GM23338 (cell line): ENCODE data around the gene ZNF281. TPM values are rescaled to one million over a fixed set of nuclear protein-coding genes. Genes with fewer than 3 reads are reported as not detected.
A peak's percentile ranks its signal among the peaks of the same experiment; 100 is the strongest.

ENCODE experiments used
- ATAC-seq: fragments of 200-7000 bp; cut with Tn5 transposase; 3 replicates; pipeline ENCODE4 v1.9.1; 2020
- DNase-seq: peaks from one replicate; pipeline ENCODE4 v3.0.0-alpha.2; 2015; ENCODE audit warnings: low spot score
- H2AFZ ChIP-seq: fragments of 200-600 bp; sonication (generic); 2 replicates; pipeline ENCODE4 v1.8.0; 2016; ENCODE audit warnings: antibody characterized with exemption, mild to moderate bottlenecking, moderate library complexity
- H3F3A ChIP-seq: fragments of 200-600 bp; sonication (generic); replicated peaks from 2 replicates; pipeline ENCODE4 v1.8.0; 2017; ENCODE audit warnings: antibody characterized with exemption, mixed run types, low read depth
- H3K27ac ChIP-seq: fragments of 200-600 bp; sonication (generic); 2 replicates; pipeline ENCODE4 v1.6.1; 2016; ENCODE audit warnings: low read depth
- H3K27me3 ChIP-seq: fragments of 200-600 bp; sonication (generic); 2 replicates; pipeline ENCODE4 v1.8.0; 2016; ENCODE audit warnings: mild to moderate bottlenecking, mixed run types, moderate library complexity; ENCODE audit not compliant: insufficient read depth
- H3K36me3 ChIP-seq: fragments of 200-600 bp; sonication (generic); 2 replicates; pipeline ENCODE4 v1.8.0; 2016; ENCODE audit warnings: mild to moderate bottlenecking; ENCODE audit not compliant: insufficient read depth
- H3K4me1 ChIP-seq: fragments of 200-600 bp; sonication (generic); 2 replicates; pipeline ENCODE4 v1.8.0; 2016; ENCODE audit warnings: mild to moderate bottlenecking, moderate library complexity; ENCODE audit not compliant: insufficient read depth
- H3K4me2 ChIP-seq: fragments of 200-600 bp; sonication (generic); 2 replicates; pipeline ENCODE4 v1.7.1; 2017; ENCODE audit warnings: mixed run types
- H3K4me3 ChIP-seq: fragments of 200-600 bp; sonication (generic); 2 replicates; pipeline ENCODE4 v1.6.1; 2016; ENCODE audit warnings: mixed run types
- H3K79me2 ChIP-seq: fragments of 200-600 bp; sonication (generic); replicated peaks from 2 replicates; pipeline ENCODE4 v1.8.0; 2017; ENCODE audit warnings: mild to moderate bottlenecking; ENCODE audit not compliant: insufficient read depth
- H3K9me2 ChIP-seq: fragments of 200-600 bp; sonication (generic); 2 replicates; pipeline ENCODE4 v1.8.0; 2017; ENCODE audit not compliant: insufficient read depth
- H4K20me1 ChIP-seq: fragments of 200-600 bp; sonication (generic); replicated peaks from 2 replicates; pipeline ENCODE4 v1.8.0; 2017; ENCODE audit warnings: mild to moderate bottlenecking; ENCODE audit not compliant: insufficient read depth
- H3K27ac Mint-ChIP-seq: 2 replicates; pipeline ENCODE4 v1.8.0; 2020; ENCODE audit warnings: inconsistent platforms, mild to moderate bottlenecking, moderate library complexity, mixed read lengths
- H3K27me3 Mint-ChIP-seq: 3 replicates; pipeline ENCODE4 v1.8.0; 2022; ENCODE audit warnings: low read depth, mild to moderate bottlenecking, moderate library complexity, mixed read lengths, inconsistent platforms; ENCODE audit not compliant: insufficient read depth, poor library complexity
- H3K36me3 Mint-ChIP-seq: 3 replicates; pipeline ENCODE4 v1.8.0; 2021; ENCODE audit warnings: low read depth, mild to moderate bottlenecking, inconsistent platforms, moderate library complexity, mixed read lengths
- H3K4me1 Mint-ChIP-seq: 3 replicates; pipeline ENCODE4 v1.8.0; 2020; ENCODE audit warnings: mild to moderate bottlenecking, inconsistent platforms, mixed read lengths
- H3K4me3 Mint-ChIP-seq: 3 replicates; pipeline ENCODE4 v1.8.0; 2021; ENCODE audit warnings: moderate library complexity, mild to moderate bottlenecking, inconsistent platforms, mixed read lengths
- H3K9me3 Mint-ChIP-seq: 3 replicates; pipeline ENCODE4 v1.8.0; 2020; ENCODE audit warnings: moderate library complexity, mild to moderate bottlenecking, inconsistent platforms, mixed read lengths
- CREB1 ChIP-seq: fragments of 250-450 bp; sonication (Bioruptor Pico); IDR thresholded peaks from 2 replicates; pipeline ENCODE4 v1.5.0; 2020; ENCODE audit warnings: low read depth, mild to moderate bottlenecking, moderate library complexity
- EZH2phosphoT487 ChIP-seq: fragments of 200-600 bp; sonication (generic); IDR thresholded peaks from one replicate; pipeline ENCODE4 v1.8.1; 2018; ENCODE audit warnings: antibody characterized with exemption; ENCODE audit not compliant: unreplicated experiment
- JUNB ChIP-seq: IDR thresholded peaks from one replicate; pipeline ENCODE4 v1.6.1; 2016; ENCODE audit warnings: antibody characterized with exemption; ENCODE audit not compliant: unreplicated experiment
- NANOG ChIP-seq: IDR thresholded peaks from 2 replicates; pipeline ENCODE4 v1.6.1; 2016; ENCODE audit warnings: antibody characterized with exemption, borderline replicate concordance
- POLR2AphosphoS5 ChIP-seq: IDR thresholded peaks from 2 replicates; pipeline ENCODE4 v1.6.1; 2016; ENCODE audit warnings: antibody characterized with exemption, low read depth
- STAT1 ChIP-seq: IDR thresholded peaks from one replicate; pipeline ENCODE4 v1.6.1; 2016; ENCODE audit warnings: antibody characterized with exemption; ENCODE audit not compliant: unreplicated experiment
- ZNF114 ChIP-seq: fragments of 250-450 bp; sonication (Bioruptor Pico); IDR thresholded peaks from 2 replicates; pipeline ENCODE4 v1.5.0; 2020; ENCODE audit warnings: mild to moderate bottlenecking, moderate library complexity
- ZNF331 ChIP-seq: fragments of 250-450 bp; sonication (Bioruptor Pico); IDR thresholded peaks from 2 replicates; pipeline ENCODE4 v1.5.0; 2020; ENCODE audit warnings: low read depth, mild to moderate bottlenecking, moderate library complexity
- polyA plus RNA-seq: library from polyadenylated mRNA; unstranded; fragments of >200 nt; fragmentation: Nextera tagmentation; extraction: Ambion mirVana; gene quantifications from 2 replicates; pipeline ENCODE4 v1.2.1, GENCODE V29; 2016
- total RNA-seq: library from RNA; depleted of rRNA; stranded (reverse); fragments of >200 nt; shearing (Covaris generic); gene quantifications from 2 replicates; pipeline ENCODE4 v1.2.3, GENCODE V29; 2014
- TF ChIP-seq, protein P1 (sequence below): IDR thresholded peaks from 2 replicates; pipeline ENCODE4 v1.6.1; 2016; ENCODE audit warnings: antibody characterized with exemption
- TF ChIP-seq, protein P2 (sequence below): IDR thresholded peaks from one replicate; pipeline ENCODE4 v1.6.1; 2018; ENCODE audit warnings: antibody characterized with exemption; ENCODE audit not compliant: unreplicated experiment
- TF ChIP-seq, protein P3 (sequence below): fragments of 250-450 bp; sonication (Bioruptor Pico); IDR thresholded peaks from 2 replicates; pipeline ENCODE4 v1.5.0; 2020; ENCODE audit warnings: mild to moderate bottlenecking, moderate library complexity

The ZNF281 gene
- total and polyA plus RNA-seq, 2 experiments from 2014 or later: 62.1 to 79.3 TPM

DNA sequence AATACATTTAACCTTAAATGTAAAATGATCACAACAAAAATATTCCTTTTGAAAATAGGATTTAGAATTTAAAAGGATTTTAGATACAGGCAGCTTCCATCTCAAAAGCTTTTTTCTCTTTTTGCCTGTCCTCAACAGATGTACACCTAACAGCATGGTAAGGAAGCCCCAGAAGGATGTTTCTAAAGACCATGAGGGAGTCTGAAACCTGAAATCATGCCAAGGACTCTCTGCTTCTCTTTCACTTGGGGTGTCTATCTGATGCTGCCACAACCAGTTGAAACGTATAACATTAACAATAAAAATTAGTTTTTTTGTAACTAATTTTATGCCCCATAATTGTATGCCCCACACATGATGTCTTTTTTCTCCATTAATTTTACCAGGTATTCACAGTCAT is 5.4 kb upstream of the ZNF281 start (continued):
- TF ChIP-seq ZNF331 (no peak), CREB1 (CRISPR knock-in tag) (no peak), JUNB (no peak), EZH2phosphoT487 (no peak), POLR2AphosphoS5 (no peak)
- TF ChIP-seq, protein P1, sequence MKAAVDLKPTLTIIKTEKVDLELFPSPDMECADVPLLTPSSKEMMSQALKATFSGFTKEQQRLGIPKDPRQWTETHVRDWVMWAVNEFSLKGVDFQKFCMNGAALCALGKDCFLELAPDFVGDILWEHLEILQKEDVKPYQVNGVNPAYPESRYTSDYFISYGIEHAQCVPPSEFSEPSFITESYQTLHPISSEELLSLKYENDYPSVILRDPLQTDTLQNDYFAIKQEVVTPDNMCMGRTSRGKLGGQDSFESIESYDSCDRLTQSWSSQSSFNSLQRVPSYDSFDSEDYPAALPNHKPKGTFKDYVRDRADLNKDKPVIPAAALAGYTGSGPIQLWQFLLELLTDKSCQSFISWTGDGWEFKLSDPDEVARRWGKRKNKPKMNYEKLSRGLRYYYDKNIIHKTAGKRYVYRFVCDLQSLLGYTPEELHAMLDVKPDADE: no peak
- TF ChIP-seq, protein P2, sequence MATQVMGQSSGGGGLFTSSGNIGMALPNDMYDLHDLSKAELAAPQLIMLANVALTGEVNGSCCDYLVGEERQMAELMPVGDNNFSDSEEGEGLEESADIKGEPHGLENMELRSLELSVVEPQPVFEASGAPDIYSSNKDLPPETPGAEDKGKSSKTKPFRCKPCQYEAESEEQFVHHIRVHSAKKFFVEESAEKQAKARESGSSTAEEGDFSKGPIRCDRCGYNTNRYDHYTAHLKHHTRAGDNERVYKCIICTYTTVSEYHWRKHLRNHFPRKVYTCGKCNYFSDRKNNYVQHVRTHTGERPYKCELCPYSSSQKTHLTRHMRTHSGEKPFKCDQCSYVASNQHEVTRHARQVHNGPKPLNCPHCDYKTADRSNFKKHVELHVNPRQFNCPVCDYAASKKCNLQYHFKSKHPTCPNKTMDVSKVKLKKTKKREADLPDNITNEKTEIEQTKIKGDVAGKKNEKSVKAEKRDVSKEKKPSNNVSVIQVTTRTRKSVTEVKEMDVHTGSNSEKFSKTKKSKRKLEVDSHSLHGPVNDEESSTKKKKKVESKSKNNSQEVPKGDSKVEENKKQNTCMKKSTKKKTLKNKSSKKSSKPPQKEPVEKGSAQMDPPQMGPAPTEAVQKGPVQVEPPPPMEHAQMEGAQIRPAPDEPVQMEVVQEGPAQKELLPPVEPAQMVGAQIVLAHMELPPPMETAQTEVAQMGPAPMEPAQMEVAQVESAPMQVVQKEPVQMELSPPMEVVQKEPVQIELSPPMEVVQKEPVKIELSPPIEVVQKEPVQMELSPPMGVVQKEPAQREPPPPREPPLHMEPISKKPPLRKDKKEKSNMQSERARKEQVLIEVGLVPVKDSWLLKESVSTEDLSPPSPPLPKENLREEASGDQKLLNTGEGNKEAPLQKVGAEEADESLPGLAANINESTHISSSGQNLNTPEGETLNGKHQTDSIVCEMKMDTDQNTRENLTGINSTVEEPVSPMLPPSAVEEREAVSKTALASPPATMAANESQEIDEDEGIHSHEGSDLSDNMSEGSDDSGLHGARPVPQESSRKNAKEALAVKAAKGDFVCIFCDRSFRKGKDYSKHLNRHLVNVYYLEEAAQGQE: no peak

DNA sequence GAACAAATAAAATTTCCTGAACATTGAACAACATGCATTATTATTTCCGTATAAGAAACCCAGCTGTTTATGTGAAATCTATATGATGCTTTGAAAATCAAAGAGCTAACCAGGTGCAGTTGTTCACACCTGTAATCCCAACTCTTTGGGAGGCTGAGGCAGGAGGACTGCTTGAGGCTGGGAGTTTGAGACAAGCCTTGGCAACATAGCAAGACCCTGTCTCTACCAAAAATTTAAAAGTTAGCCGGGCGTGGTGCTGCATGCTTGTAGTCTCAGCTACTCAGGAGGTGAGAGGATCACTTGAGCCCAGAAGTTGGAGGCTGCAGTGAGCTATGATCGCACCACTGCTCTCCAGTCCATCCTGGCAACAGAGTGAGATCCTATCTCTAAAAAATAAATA is 4.8 kb upstream of the ZNF281 start:
- ATAC-seq (no peak), DNase-seq (no peak)
- Histone ChIP-seq H3K79me2 (peaks cover 79% of the 10 kb centered on the region), H3K36me3 (peaks cover 8% of the 10 kb centered on the region; the same call in 1 of the 2 replicates), H4K20me1 (no peaks in the 10 kb centered on the region; the same call in 1 of the 2 replicates), H2AFZ (no peak overlapping the region), H3K9me2 (no peaks in the 10 kb centered on the region), H3K4me3 (peak overlapping the region; percentile 56; the same call in 1 of the 2 replicates), H3K4me2 (peak overlapping the region; percentile 87), H3K27me3 (no peaks in the 10 kb centered on the region), H3K27ac (no peak overlapping the region), H3K4me1 (peaks cover 36% of the 10 kb centered on the region), H3F3A (0 out of 2 replicates have a peak, but pooled peaks cover 3% of the 10 kb centered on the region)
- Mint-ChIP-seq H3K4me3 (no peak overlapping the region), H3K27me3 (peaks cover 22% of the 10 kb centered on the region), H3K27ac (no peak overlapping the region), H3K36me3 (peaks cover 42% of the 10 kb centered on the region), H3K9me3 (no peaks in the 10 kb centered on the region), H3K4me1 (peaks cover 40% of the 10 kb centered on the region)
- TF ChIP-seq EZH2phosphoT487 (no peak), POLR2AphosphoS5 (no peak), NANOG (no peak), JUNB (no peak), STAT1 (no peak), CREB1 (CRISPR knock-in tag) (no peak), ZNF114 (CRISPR knock-in tag) (no peak)
- TF ChIP-seq, protein P3, sequence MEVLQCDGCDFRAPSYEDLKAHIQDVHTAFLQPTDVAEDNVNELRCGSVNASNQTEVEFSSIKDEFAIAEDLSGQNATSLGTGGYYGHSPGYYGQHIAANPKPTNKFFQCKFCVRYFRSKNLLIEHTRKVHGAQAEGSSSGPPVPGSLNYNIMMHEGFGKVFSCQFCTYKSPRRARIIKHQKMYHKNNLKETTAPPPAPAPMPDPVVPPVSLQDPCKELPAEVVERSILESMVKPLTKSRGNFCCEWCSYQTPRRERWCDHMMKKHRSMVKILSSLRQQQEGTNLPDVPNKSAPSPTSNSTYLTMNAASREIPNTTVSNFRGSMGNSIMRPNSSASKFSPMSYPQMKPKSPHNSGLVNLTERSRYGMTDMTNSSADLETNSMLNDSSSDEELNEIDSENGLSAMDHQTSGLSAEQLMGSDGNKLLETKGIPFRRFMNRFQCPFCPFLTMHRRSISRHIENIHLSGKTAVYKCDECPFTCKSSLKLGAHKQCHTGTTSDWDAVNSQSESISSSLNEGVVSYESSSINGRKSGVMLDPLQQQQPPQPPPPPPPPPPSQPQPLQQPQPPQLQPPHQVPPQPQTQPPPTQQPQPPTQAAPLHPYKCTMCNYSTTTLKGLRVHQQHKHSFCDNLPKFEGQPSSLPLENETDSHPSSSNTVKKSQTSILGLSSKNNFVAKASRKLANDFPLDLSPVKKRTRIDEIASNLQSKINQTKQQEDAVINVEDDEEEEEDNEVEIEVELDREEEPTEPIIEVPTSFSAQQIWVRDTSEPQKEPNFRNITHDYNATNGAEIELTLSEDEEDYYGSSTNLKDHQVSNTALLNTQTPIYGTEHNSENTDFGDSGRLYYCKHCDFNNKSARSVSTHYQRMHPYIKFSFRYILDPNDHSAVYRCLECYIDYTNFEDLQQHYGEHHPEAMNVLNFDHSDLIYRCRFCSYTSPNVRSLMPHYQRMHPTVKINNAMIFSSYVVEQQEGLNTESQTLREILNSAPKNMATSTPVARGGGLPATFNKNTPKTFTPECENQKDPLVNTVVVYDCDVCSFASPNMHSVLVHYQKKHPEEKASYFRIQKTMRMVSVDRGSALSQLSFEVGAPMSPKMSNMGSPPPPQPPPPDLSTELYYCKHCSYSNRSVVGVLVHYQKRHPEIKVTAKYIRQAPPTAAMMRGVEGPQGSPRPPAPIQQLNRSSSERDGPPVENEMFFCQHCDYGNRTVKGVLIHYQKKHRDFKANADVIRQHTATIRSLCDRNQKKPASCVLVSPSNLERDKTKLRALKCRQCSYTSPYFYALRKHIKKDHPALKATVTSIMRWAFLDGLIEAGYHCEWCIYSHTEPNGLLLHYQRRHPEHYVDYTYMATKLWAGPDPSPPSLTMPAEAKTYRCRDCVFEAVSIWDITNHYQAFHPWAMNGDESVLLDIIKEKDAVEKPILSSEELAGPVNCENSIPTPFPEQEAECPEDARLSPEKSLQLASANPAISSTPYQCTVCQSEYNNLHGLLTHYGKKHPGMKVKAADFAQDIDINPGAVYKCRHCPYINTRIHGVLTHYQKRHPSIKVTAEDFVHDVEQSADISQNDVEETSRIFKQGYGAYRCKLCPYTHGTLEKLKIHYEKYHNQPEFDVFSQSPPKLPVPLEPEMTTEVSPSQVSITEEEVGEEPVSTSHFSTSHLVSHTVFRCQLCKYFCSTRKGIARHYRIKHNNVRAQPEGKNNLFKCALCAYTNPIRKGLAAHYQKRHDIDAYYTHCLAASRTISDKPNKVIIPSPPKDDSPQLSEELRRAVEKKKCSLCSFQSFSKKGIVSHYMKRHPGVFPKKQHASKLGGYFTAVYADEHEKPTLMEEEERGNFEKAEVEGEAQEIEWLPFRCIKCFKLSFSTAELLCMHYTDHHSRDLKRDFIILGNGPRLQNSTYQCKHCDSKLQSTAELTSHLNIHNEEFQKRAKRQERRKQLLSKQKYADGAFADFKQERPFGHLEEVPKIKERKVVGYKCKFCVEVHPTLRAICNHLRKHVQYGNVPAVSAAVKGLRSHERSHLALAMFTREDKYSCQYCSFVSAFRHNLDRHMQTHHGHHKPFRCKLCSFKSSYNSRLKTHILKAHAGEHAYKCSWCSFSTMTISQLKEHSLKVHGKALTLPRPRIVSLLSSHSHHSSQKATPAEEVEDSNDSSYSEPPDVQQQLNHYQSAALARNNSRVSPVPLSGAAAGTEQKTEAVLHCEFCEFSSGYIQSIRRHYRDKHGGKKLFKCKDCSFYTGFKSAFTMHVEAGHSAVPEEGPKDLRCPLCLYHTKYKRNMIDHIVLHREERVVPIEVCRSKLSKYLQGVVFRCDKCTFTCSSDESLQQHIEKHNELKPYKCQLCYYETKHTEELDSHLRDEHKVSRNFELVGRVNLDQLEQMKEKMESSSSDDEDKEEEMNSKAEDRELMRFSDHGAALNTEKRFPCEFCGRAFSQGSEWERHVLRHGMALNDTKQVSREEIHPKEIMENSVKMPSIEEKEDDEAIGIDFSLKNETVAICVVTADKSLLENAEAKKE (CRISPR knock-in tag): no peak
- TF ChIP-seq, protein P1: no peak
